K562 (cell line): ENCODE results near the gene MBOAT7. TPM values are rescaled to one million over a fixed set of nuclear protein-coding genes. Genes with fewer than 3 reads are reported as not detected.

Experiments used
- ARNT ChIP-seq, 2 experiments: fragments of 450-650 bp; IDR thresholded peaks; 2 replicates each; pipeline ENCODE4 v1.6.1; 2016; ENCODE audit warnings: mild to moderate bottlenecking in 1 of 2
- BHLHE40 ChIP-seq: IDR thresholded peaks from 2 replicates; pipeline ENCODE4 v1.6.1; 2011; ENCODE audit warnings: low read length, improper control_type of control experiment
- CHD1 ChIP-seq: fragments of 200-600 bp; sonication (generic); IDR thresholded peaks from one replicate; pipeline ENCODE4 v1.6.1; 2012; ENCODE audit warnings: mild to moderate bottlenecking, moderate library complexity, low read length, inconsistent platforms
- COPS2 ChIP-seq: fragments of 450-650 bp; conservative IDR thresholded peaks from 2 replicates; pipeline ENCODE4 v1.6.1; 2016; ENCODE audit warnings: mild to moderate bottlenecking, moderate library complexity
- CTBP1 ChIP-seq: fragments of 450-650 bp; IDR thresholded peaks from 2 replicates; pipeline ENCODE4 v1.6.1; 2016; ENCODE audit warnings: borderline replicate concordance
- FOSL1 ChIP-seq: fragments of 200-800 bp; sonication (Bioruptor generic); conservative IDR thresholded peaks from 2 replicates; pipeline ENCODE4 v1.6.1; 2016; ENCODE audit warnings: missing genetic modification characterization, missing compliant biosample characterization
- HDAC1 ChIP-seq, 2 experiments: fragments of 450-650 bp; IDR thresholded peaks; 2 replicates each; pipeline ENCODE4 v1.6.1; 2016 to 2017; ENCODE audit warnings: inconsistent platforms in 1 of 2, mild to moderate bottlenecking in 1 of 2, moderate library complexity in 1 of 2
- HLTF ChIP-seq: fragments of 450-650 bp; IDR thresholded peaks from 2 replicates; pipeline ENCODE4 v1.6.1; 2016
- NFATC3 ChIP-seq: fragments of 450-650 bp; IDR thresholded peaks from 2 replicates; pipeline ENCODE4 v1.6.1; 2017; ENCODE audit warnings: mild to moderate bottlenecking
- PCBP1 ChIP-seq: fragments of 200-400 bp; formaldehyde crosslinking; IDR thresholded peaks from 2 replicates; pipeline ENCODE4 v1.6.1; 2018; ENCODE audit warnings: mild to moderate bottlenecking, low read depth, low read length; ENCODE audit not compliant: poor library complexity, severe bottlenecking
- PCBP2 ChIP-seq: fragments of 200-400 bp; formaldehyde crosslinking; IDR thresholded peaks from 2 replicates; pipeline ENCODE4 v1.6.1; 2018; ENCODE audit warnings: low read length, low read depth, mild to moderate bottlenecking, moderate library complexity; ENCODE audit not compliant: poor library complexity, severe bottlenecking
- SMAD3 ChIP-seq: fragments of 450-650 bp; formaldehyde crosslinking; conservative IDR thresholded peaks from 2 replicates; pipeline ENCODE4 v1.4.0; 2020; ENCODE audit warnings: mild to moderate bottlenecking
- SNRNP70 ChIP-seq: fragments of 200-400 bp; formaldehyde crosslinking; optimal IDR thresholded peaks from 2 replicates; pipeline ENCODE3; 2017; ENCODE audit warnings: low read depth, low read length
- TCF7L2 ChIP-seq: fragments of 150-350 bp; IDR thresholded peaks from 2 replicates; pipeline ENCODE4 v1.6.1; 2016; ENCODE audit warnings: low read depth, mild to moderate bottlenecking, low read length, moderate library complexity
- TEAD1 ChIP-seq, 2 experiments: fragments of 450-650 bp in 1 of 2; sonication (generic) in 1 of 2; formaldehyde crosslinking; IDR thresholded peaks; 2 replicates each; pipeline versions ENCODE4 v1.4.0 to v1.8.0; 2020 to 2022; ENCODE audit warnings: mild to moderate bottlenecking in 2 of 2, missing genetic modification reagents in 1 of 2
- ZC3H8 ChIP-seq: fragments of 450-650 bp; IDR thresholded peaks from 2 replicates; pipeline ENCODE4 v1.6.1; 2017
- ZNF184 ChIP-seq: sonication (generic); formaldehyde crosslinking; IDR thresholded peaks from 2 replicates; pipeline ENCODE4 v1.5.0; 2020; ENCODE audit warnings: missing genetic modification reagents
- ZNF197 ChIP-seq: fragments of 200-800 bp; sonication (Bioruptor generic); IDR thresholded peaks from 2 replicates; pipeline ENCODE4 v1.6.1; 2016; ENCODE audit warnings: low read depth, missing genetic modification characterization, missing compliant biosample characterization
- polyA plus RNA-seq, 8 experiments: library from polyadenylated mRNA; depleted of rRNA in 4 of 8; stranded (reverse) in 5 of 8; unstranded in 3 of 8; fragments of >200 nt; fragmentation: Nextera tagmentation in 2 of 8; fragmentation: Illumina TruSeq in 1 of 8; extraction: Ambion mirVana in 2 of 8; extraction: Trizol in 1 of 8; gene quantifications; 2 replicates each; pipeline versions ENCODE4 v1.2.1 to v1.2.3, GENCODE V29; 2011 to 2014; ENCODE audit warnings: inconsistent platforms in 1 of 8, missing spikeins in 1 of 8
- total RNA-seq, 7 experiments: library from RNA; depleted of rRNA in 6 of 7; stranded (reverse); fragments of >200 nt in 6 of 7; fragmentation: Illumina TruSeq in 2 of 7; extraction: Trizol in 2 of 7; gene quantifications; 2 replicates each; pipeline versions ENCODE4 v1.2.1 to v1.2.3, GENCODE V29; 2011 to 2021; ENCODE audit warnings: low replicate concordance in 1 of 7
- TF ChIP-seq, protein P1 (sequence below): fragments of 450-650 bp; IDR thresholded peaks from 2 replicates; pipeline ENCODE4 v1.6.1; 2017; ENCODE audit warnings: antibody characterized with exemption, mild to moderate bottlenecking
- TF ChIP-seq, protein P2 (sequence below): sonication (generic); formaldehyde crosslinking; IDR thresholded peaks from 2 replicates; pipeline ENCODE4 v1.8.1; 2023; ENCODE audit warnings: mild to moderate bottlenecking, missing genetic modification reagents
- TF ChIP-seq, protein P3 (sequence below): fragments of 200-800 bp; sonication (Bioruptor generic); IDR thresholded peaks from 2 replicates; pipeline ENCODE4 v1.6.1; 2017; ENCODE audit warnings: missing genetic modification characterization, missing compliant biosample characterization
- TF ChIP-seq, protein P4 (sequence below): fragments of 250-450 bp; sonication (Bioruptor Pico); IDR thresholded peaks from 2 replicates; pipeline ENCODE4 v1.5.0; 2022; ENCODE audit warnings: mild to moderate bottlenecking

Gene MBOAT7
- total and polyA plus RNA-seq, 9 of the 15 experiments (the other 6 are each of a cell fraction or from before 2014, with no cell fraction given) = 1.4 to 153 (median 56.1) TPM

DNA sequence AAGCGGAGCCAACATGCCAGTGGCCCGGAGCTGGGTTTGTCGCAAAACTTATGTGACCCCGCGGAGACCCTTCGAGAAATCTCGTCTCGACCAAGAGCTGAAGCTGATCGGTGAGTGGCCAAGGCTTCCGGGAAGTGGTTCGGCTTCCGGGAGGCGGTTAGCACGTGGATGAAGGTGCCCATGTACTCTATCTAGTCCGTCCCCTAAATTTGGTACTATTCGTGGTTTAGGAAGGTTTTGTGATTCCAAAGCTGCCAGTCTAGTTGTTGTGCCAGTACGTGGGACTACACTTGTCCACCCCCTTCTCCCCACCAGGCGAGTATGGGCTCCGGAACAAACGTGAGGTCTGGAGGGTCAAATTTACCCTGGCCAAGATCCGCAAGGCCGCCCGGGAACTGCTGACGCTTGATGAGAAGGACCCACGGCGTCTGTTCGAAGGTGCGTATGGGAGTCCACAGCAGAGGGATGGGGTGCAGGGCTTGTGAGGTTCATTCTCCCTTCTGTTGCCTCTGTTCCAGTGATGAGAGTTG is 11.9 kb upstream of the MBOAT7 start (continued):
- TF ChIP-seq, protein P1, sequence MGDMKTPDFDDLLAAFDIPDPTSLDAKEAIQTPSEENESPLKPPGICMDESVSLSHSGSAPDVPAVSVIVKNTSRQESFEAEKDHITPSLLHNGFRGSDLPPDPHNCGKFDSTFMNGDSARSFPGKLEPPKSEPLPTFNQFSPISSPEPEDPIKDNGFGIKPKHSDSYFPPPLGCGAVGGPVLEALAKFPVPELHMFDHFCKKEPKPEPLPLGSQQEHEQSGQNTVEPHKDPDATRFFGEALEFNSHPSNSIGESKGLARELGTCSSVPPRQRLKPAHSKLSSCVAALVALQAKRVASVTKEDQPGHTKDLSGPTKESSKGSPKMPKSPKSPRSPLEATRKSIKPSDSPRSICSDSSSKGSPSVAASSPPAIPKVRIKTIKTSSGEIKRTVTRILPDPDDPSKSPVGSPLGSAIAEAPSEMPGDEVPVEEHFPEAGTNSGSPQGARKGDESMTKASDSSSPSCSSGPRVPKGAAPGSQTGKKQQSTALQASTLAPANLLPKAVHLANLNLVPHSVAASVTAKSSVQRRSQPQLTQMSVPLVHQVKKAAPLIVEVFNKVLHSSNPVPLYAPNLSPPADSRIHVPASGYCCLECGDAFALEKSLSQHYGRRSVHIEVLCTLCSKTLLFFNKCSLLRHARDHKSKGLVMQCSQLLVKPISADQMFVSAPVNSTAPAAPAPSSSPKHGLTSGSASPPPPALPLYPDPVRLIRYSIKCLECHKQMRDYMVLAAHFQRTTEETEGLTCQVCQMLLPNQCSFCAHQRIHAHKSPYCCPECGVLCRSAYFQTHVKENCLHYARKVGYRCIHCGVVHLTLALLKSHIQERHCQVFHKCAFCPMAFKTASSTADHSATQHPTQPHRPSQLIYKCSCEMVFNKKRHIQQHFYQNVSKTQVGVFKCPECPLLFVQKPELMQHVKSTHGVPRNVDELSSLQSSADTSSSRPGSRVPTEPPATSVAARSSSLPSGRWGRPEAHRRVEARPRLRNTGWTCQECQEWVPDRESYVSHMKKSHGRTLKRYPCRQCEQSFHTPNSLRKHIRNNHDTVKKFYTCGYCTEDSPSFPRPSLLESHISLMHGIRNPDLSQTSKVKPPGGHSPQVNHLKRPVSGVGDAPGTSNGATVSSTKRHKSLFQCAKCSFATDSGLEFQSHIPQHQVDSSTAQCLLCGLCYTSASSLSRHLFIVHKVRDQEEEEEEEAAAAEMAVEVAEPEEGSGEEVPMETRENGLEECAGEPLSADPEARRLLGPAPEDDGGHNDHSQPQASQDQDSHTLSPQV = peak; percentile 53; the same call in 1 of the 2 replicates
- TF ChIP-seq CHD1 = peak; percentile 99
- TF ChIP-seq, protein P2, sequence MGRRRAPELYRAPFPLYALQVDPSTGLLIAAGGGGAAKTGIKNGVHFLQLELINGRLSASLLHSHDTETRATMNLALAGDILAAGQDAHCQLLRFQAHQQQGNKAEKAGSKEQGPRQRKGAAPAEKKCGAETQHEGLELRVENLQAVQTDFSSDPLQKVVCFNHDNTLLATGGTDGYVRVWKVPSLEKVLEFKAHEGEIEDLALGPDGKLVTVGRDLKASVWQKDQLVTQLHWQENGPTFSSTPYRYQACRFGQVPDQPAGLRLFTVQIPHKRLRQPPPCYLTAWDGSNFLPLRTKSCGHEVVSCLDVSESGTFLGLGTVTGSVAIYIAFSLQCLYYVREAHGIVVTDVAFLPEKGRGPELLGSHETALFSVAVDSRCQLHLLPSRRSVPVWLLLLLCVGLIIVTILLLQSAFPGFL (CRISPR knock-in tag) = no peak
- TF ChIP-seq SMAD3 (CRISPR knock-in tag) = no peak
- TF ChIP-seq NFATC3 = no peak
- TF ChIP-seq ARNT (IDR thresholded peaks at IDR 0.05) = no peak
- TF ChIP-seq TCF7L2 = no peak
- TF ChIP-seq, protein P3, sequence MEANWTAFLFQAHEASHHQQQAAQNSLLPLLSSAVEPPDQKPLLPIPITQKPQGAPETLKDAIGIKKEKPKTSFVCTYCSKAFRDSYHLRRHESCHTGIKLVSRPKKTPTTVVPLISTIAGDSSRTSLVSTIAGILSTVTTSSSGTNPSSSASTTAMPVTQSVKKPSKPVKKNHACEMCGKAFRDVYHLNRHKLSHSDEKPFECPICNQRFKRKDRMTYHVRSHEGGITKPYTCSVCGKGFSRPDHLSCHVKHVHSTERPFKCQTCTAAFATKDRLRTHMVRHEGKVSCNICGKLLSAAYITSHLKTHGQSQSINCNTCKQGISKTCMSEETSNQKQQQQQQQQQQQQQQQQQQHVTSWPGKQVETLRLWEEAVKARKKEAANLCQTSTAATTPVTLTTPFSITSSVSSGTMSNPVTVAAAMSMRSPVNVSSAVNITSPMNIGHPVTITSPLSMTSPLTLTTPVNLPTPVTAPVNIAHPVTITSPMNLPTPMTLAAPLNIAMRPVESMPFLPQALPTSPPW (CRISPR knock-in tag) = no peak
- TF ChIP-seq, protein P4, sequence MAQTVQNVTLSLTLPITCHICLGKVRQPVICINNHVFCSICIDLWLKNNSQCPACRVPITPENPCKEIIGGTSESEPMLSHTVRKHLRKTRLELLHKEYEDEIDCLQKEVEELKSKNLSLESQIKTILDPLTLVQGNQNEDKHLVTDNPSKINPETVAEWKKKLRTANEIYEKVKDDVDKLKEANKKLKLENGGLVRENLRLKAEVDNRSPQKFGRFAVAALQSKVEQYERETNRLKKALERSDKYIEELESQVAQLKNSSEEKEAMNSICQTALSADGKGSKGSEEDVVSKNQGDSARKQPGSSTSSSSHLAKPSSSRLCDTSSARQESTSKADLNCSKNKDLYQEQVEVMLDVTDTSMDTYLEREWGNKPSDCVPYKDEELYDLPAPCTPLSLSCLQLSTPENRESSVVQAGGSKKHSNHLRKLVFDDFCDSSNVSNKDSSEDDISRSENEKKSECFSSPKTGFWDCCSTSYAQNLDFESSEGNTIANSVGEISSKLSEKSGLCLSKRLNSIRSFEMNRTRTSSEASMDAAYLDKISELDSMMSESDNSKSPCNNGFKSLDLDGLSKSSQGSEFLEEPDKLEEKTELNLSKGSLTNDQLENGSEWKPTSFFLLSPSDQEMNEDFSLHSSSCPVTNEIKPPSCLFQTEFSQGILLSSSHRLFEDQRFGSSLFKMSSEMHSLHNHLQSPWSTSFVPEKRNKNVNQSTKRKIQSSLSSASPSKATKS (CRISPR knock-in tag) = no peak
- no peak for TF ChIP-seq ZNF184 (CRISPR knock-in tag)
- no peak for TF ChIP-seq FOSL1 (tag)
- TF ChIP-seq HDAC1 (IDR thresholded peaks at IDR 0.05) = peak in 1 of 2 experiments; percentile 65; a peak in 2 of 4 replicates
- 0 out of 2 replicates have a peak, but pooled peaks have one; percentile 16 for TF ChIP-seq HLTF
- no peak for TF ChIP-seq ZC3H8
- no peak for TF ChIP-seq PCBP1
- no peak for TF ChIP-seq CTBP1
- no peak for TF ChIP-seq ZNF197 (CRISPR knock-in tag)
- TF ChIP-seq SNRNP70 = peak; percentile 69
- no peak for TF ChIP-seq PCBP2
- no peak for TF ChIP-seq TEAD1 (CRISPR knock-in tag; IDR thresholded peaks at IDR 0.05)
- TF ChIP-seq BHLHE40 = no peak
- no peak for TF ChIP-seq COPS2
